Esophagus squamous epithelium (tissue), 5 donors: Measurements from ENCODE around the gene PEAR1. TPM values are rescaled to one million over a fixed set of nuclear protein-coding genes. Genes with fewer than 3 reads are reported as not detected.
A peak's percentile ranks its signal among the peaks of the same experiment; 100 is the strongest.

Experiments
- DNase-seq: peaks from one replicate; lab custom pipeline; 2025; lab: John Stamatoyannopoulos, UW
- H3K27ac ChIP-seq, 4 donors: fragments of 200-600 bp; sonication (generic); one replicate each; pipeline ENCODE4 v1.5.1; 2016 to 2019; ENCODE audit warnings: mild to moderate bottlenecking in 1 of 4
- H3K27me3 ChIP-seq, 4 donors: fragments of 200-600 bp; sonication (generic); 1 replicate in 3 of 4; 2 replicates in 1 of 4; pipeline versions ENCODE4 v1.5.1 to v1.6.0; 2017 to 2021; ENCODE audit warnings: antibody characterized with exemption in 1 of 4
- H3K36me3 ChIP-seq, 3 donors: fragments of 200-600 bp; sonication (generic); one replicate each; pipeline ENCODE4 v1.5.1; 2016 to 2019
- H3K4me1 ChIP-seq, 3 donors: fragments of 200-600 bp; sonication (generic); one replicate each; pipeline ENCODE4 v1.5.1; 2017 to 2019
- H3K4me3 ChIP-seq, 4 donors: fragments of 200-600 bp; sonication (generic); 1 replicate in 3 of 4; 2 replicates in 1 of 4; pipeline ENCODE4 v1.5.1; 2016 to 2019; ENCODE audit warnings: mild to moderate bottlenecking in 2 of 4, moderate library complexity in 1 of 4
- H3K9me3 ChIP-seq, 3 donors: fragments of 200-600 bp; sonication (generic); one replicate each; pipeline ENCODE4 v1.5.1; 2016 to 2019
- CTCF ChIP-seq, 6 experiments: fragments of 450-650 bp in 4 of 6; fragments of 200-600 bp in 2 of 6; sonication (generic) in 2 of 6; IDR thresholded peaks; one replicate each; pipeline ENCODE4 v1.5.1; 2016 to 2019; ENCODE audit warnings: antibody characterized with exemption in 6 of 6, mild to moderate bottlenecking in 4 of 6, moderate library complexity in 4 of 6
- POLR2A ChIP-seq, 4 donors: fragments of 450-650 bp; IDR thresholded peaks; one replicate each; pipeline ENCODE4 v1.6.1; 2017; ENCODE audit warnings: antibody characterized with exemption in 4 of 4, mild to moderate bottlenecking in 4 of 4, moderate library complexity in 3 of 4
- WGBS, 2 donors: methylation state at CpG; one replicate each; pipeline ENCODE4 v1.1.5; 2018; 5-methylcytosine and 5-hydroxymethylcytosine counted together
- intact Hi-C: fragments of 100-400 bp; cut with DNase I; formaldehyde crosslinking; loops from one replicate; pipeline ENCODE4 v1.15.0; 2022
- total RNA-seq, 4 donors: library from RNA; depleted of rRNA; stranded (reverse); fragments of >200 nt; gene quantifications; one replicate each; pipeline ENCODE4 v1.1.0, GENCODE V29; 2016
- donor health status: DM: yes; HTN: yes; CAD: no.

Gene PEAR1
- total RNA-seq, 4 donors from 2014 or later = 1.1 to 4.6 (median 2.7) TPM

DNA sequence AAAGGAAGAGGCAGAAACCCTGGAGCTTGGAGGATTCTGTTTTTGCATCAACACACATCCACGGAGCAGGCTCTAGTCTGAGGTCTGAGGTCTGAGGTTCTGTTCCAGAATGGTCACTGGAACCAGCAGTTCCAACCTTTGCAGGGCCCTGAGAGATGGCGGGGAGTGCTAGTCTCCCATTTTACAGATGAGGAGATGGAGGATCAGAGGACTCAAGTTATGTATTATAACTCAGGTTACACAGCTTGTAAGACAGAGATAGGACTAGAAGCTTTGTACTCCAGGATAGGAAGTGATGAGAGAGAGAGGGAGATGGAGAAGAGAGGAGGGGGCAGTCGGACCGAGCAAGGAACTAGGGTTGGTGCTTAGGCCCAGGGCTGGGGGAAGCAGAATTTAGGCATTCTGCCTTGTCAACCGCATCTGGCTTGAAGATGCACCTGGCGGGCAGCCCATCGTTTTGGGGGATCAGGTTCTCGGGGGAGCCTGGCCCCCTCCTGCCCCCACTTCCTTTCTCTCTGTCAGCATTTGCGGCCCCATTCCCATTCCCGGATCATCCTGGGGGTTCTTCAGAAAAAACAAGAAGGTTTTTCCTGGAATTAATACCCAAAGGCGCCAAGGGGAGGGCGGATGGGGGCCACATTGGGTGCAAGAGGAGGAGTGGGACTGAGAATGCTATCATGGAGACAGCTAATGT, 5.6 kb downstream of the PEAR1 start:
- Histone ChIP-seq H3K27ac (peak overlapping the region in 2 of 4 donors; percentile 28 to 87), H3K27me3 (peaks cover 0 to 33% (median 0%) of the 10 kb centered on the region in 4 donors)

GRCh38 chr1:156899956-156900718, 6.6 kb downstream of the PEAR1 start:
- H3K36me3 ChIP-seq = no peaks in the 10 kb centered on the region
- H3K4me1 ChIP-seq = peaks cover 10 to 88% (median 40%) of the 10 kb centered on the region in 3 donors
- H3K27me3 ChIP-seq = peaks cover 0 to 25% (median 0%) of the 10 kb centered on the region in 4 donors
- TF ChIP-seq POLR2A (IDR thresholded peaks at IDR 0.05) (no peak), CTCF (IDR thresholded peaks at IDR 0.05) (no peak)
- H3K4me3 ChIP-seq = no peak overlapping the region
- WGBS, 2 donors = 77 to 80% methylated on average over 2 to 8 of the region's 12 CpGs
- H3K9me3 ChIP-seq = no peaks in the 10 kb centered on the region
- peak overlapping the region in 1 of 4 donors; percentile 28 for H3K27ac ChIP-seq
- intact Hi-C loops = no loop called here
- no peak for DNase-seq

More for the DNA sequence above, 5.6 kb downstream of the PEAR1 start:
- DNase-seq = no peak
- intact Hi-C loops = no loop called here
- 74 to 86% methylated on average over 11 to 12 of the region's 12 CpGs for WGBS, 2 donors
- no peaks in the 10 kb centered on the region for H3K9me3 ChIP-seq
- peaks cover 10 to 89% (median 40%) of the 10 kb centered on the region in 3 donors for H3K4me1 ChIP-seq
- H3K36me3 ChIP-seq = no peaks in the 10 kb centered on the region
- H3K4me3 ChIP-seq = no peak overlapping the region
- TF ChIP-seq CTCF (IDR thresholded peaks at IDR 0.05) (no peak), POLR2A (IDR thresholded peaks at IDR 0.05) (no peak)

DNA sequence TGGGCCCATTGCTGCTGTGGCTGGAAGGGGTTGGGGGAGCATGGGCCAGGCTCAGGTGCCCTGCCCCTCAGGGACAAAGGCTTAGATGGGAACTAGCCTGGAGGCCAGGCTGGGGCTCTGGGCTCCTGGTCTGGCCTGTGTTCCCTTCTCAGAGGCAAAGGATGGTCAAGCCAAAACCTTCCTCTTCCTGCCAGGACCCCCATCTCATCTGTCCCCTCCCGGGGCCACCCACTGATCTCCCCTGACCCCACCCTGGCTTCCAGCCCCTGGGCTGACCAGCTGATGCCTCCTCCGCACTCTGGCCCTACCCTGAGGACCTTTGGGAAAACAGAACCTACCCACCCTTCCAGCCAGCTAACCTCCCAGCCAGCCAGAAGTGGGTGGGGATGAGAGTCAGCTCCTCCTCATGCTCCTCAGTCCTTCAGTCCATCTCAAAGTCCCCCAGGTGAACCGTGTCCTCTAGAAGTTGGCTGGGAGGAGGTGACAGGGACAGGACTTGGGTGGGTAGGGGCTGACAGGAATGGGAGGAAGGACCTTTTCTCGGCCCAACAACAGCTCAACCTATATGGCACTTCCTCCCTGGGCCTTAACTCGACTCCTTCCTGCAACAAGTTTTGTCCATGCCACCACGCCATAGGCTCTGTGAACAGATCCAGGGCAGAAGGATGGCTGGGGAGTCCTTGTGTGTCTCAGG, 7.5 kb downstream of the PEAR1 start:
- intact Hi-C loops = no loop called here
- 61 to 82% methylated on average over 3 to 4 of the region's 6 CpGs for WGBS, 2 donors
- Histone ChIP-seq H3K36me3 (peaks cover 0 to 1% (median 0%) of the 10 kb centered on the region in 3 donors), H3K9me3 (no peaks in the 10 kb centered on the region), H3K27me3 (peaks cover 0 to 28% (median 0%) of the 10 kb centered on the region in 4 donors), H3K27ac (peak overlapping the region in 2 of 4 donors; percentile 4 to 44), H3K4me1 (peaks cover 10 to 79% (median 40%) of the 10 kb centered on the region in 3 donors), H3K4me3 (no peak overlapping the region)
- TF ChIP-seq CTCF (IDR thresholded peaks at IDR 0.05) = no peak
- TF ChIP-seq POLR2A (IDR thresholded peaks at IDR 0.05) = no peak
- DNase-seq = no peak

DNA sequence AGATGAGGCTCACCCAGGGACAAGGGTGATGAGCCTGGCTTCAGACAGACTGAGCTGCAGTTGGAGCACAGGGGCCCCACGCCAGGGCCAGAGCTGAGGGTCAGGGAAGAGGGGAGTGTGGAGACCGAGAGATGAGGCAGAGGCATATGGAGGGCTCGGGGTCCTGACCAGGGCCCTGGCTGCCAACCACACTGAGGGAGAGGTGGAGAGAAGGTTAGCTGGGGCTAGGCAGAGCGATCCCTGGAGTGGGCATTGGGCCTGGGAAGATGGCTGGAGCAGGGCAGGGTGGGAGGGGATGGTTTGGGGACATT, 8.0 kb downstream of the PEAR1 start:
- 73 to 90% methylated on average over 3 to 4 of the region's 4 CpGs for WGBS, 2 donors
- Histone ChIP-seq H3K9me3 (no peaks in the 10 kb centered on the region), H3K27me3 (peaks cover 0 to 33% (median 0%) of the 10 kb centered on the region in 4 donors), H3K27ac (peak overlapping the region in 2 of 4 donors; percentile 4 to 44), H3K4me1 (peaks cover 10 to 74% (median 36%) of the 10 kb centered on the region in 3 donors), H3K36me3 (peaks cover 0 to 6% (median 0%) of the 10 kb centered on the region in 3 donors), H3K4me3 (no peak overlapping the region)
- TF ChIP-seq CTCF (IDR thresholded peaks at IDR 0.05) = no peak
- TF ChIP-seq POLR2A (IDR thresholded peaks at IDR 0.05) = no peak
- DNase-seq = no peak
- intact Hi-C loops = no loop called here
